Stomach (tissue), 4 donors: ENCODE results near the gene SUPT3H.

Source experiments
- EP300 ChIP-seq: sonication (generic); formaldehyde crosslinking; IDR thresholded peaks from one replicate; pipeline ENCODE4 v1.6.1; 2017; ENCODE audit warnings: antibody characterized with exemption
- POLR2A ChIP-seq, 4 donors: fragments of 450-650 bp; IDR thresholded peaks; one replicate each; pipeline ENCODE4 v1.6.1; 2016; ENCODE audit warnings: antibody characterized with exemption in 4 of 4, control low read depth in 2 of 4, mild to moderate bottlenecking in 1 of 4, moderate library complexity in 1 of 4
- POLR2AphosphoS5 ChIP-seq, 3 donors: sonication (generic); formaldehyde crosslinking; IDR thresholded peaks; one replicate each; pipeline ENCODE4 v1.6.1; 2016; ENCODE audit warnings: antibody characterized with exemption in 3 of 3
- TF ChIP-seq, protein P1 (sequence below), 7 experiments: fragments of 450-650 bp in 4 of 7; fragments of 200-600 bp in 3 of 7; sonication (generic) in 3 of 7; IDR thresholded peaks; one replicate each; pipeline ENCODE4 v1.5.1; 2016 to 2019; ENCODE audit warnings: antibody characterized with exemption in 7 of 7, control low read depth in 2 of 7, mild to moderate bottlenecking in 1 of 7

GRCh38 chr6:45126033-45126432 lies 251.7 kb downstream of the SUPT3H start:
- TF ChIP-seq EP300 (no peak), POLR2A (IDR thresholded peaks at IDR 0.05) (no peak), POLR2AphosphoS5 (IDR thresholded peaks at IDR 0.05) (no peak)
- TF ChIP-seq, protein P1, sequence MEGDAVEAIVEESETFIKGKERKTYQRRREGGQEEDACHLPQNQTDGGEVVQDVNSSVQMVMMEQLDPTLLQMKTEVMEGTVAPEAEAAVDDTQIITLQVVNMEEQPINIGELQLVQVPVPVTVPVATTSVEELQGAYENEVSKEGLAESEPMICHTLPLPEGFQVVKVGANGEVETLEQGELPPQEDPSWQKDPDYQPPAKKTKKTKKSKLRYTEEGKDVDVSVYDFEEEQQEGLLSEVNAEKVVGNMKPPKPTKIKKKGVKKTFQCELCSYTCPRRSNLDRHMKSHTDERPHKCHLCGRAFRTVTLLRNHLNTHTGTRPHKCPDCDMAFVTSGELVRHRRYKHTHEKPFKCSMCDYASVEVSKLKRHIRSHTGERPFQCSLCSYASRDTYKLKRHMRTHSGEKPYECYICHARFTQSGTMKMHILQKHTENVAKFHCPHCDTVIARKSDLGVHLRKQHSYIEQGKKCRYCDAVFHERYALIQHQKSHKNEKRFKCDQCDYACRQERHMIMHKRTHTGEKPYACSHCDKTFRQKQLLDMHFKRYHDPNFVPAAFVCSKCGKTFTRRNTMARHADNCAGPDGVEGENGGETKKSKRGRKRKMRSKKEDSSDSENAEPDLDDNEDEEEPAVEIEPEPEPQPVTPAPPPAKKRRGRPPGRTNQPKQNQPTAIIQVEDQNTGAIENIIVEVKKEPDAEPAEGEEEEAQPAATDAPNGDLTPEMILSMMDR (IDR thresholded peaks at IDR 0.05) = no peak
